ENCODE measurements around the gene TCTN1. TPM values are rescaled to one million over a fixed set of nuclear protein-coding genes. Genes with fewer than 3 reads are reported as not detected.
A peak's percentile ranks its signal among the peaks of the same experiment; 100 is the strongest.

The TCTN1 gene
- total RNA-seq, 6 experiments from 2014 or later, result 9.6 to 17.0 (median 10.8) TPM

GRCh38 chr12:110690127-110690430 lies 76.2 kb downstream of the TCTN1 start:
- H3K27ac ChIP-seq, result no peak overlapping the region
- no peaks in the 10 kb centered on the region for H3K27me3 ChIP-seq
- DNase-seq (no peak), ATAC-seq (no peak)
- H3K4me1 ChIP-seq, result peaks cover 0 to 8% (median 0%) of the 10 kb centered on the region in 4 donors
- TF ChIP-seq POLR2A (IDR thresholded peaks at IDR 0.05), result no peak
- H3K4me3 ChIP-seq, result no peak overlapping the region
- intact Hi-C loops (cut with DNase I), result no loop called here
- no peaks in the 10 kb centered on the region for H3K36me3 ChIP-seq
- 70% methylated on average over 2 of the region's 4 CpGs for WGBS (ENCODE audit: insufficient coverage, low coverage, low lambda C conversion rate, missing lambda C conversion rate)
- H3K9me3 ChIP-seq, result no peaks in the 10 kb centered on the region

DNA sequence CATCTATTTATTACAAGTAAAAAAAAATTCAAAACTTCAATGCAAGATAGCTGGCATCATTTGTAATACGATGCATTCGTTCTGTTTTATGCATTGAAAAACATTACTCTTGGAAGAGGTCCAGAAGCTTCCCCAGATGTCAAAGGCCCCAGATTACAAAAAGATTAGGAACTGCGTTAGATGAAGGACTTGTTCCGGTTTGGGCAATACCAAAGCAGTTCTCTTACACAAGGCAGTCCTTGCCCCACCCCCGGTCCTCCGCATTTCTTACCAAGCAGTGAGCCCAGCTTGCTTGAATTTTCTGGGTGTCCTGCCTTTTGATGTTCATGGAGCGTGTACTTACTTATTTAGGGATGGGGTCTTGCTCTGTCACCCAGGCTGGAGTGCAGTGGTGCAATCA lies 79.8 kb downstream of the TCTN1 start:
- Histone ChIP-seq H3K36me3 (no peaks in the 10 kb centered on the region), H3K4me1 (peaks cover 0 to 8% (median 0%) of the 10 kb centered on the region in 4 donors), H3K27ac (peak overlapping the region in 1 of 3 donors; percentile 2), H3K9me3 (no peaks in the 10 kb centered on the region), H3K27me3 (no peaks in the 10 kb centered on the region), H3K4me3 (no peak overlapping the region)
- ATAC-seq, result no peak
- WGBS (ENCODE audit: insufficient coverage, low coverage, low lambda C conversion rate, missing lambda C conversion rate), result 68% methylated on average over 7 of the region's 7 CpGs
- no peak for DNase-seq
- TF ChIP-seq, protein P1, sequence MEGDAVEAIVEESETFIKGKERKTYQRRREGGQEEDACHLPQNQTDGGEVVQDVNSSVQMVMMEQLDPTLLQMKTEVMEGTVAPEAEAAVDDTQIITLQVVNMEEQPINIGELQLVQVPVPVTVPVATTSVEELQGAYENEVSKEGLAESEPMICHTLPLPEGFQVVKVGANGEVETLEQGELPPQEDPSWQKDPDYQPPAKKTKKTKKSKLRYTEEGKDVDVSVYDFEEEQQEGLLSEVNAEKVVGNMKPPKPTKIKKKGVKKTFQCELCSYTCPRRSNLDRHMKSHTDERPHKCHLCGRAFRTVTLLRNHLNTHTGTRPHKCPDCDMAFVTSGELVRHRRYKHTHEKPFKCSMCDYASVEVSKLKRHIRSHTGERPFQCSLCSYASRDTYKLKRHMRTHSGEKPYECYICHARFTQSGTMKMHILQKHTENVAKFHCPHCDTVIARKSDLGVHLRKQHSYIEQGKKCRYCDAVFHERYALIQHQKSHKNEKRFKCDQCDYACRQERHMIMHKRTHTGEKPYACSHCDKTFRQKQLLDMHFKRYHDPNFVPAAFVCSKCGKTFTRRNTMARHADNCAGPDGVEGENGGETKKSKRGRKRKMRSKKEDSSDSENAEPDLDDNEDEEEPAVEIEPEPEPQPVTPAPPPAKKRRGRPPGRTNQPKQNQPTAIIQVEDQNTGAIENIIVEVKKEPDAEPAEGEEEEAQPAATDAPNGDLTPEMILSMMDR (IDR thresholded peaks at IDR 0.05), result no peak
- no peak for TF ChIP-seq POLR2A (IDR thresholded peaks at IDR 0.05)
- intact Hi-C loops (cut with DNase I), result no loop called here

GRCh38 chr12:110694330-110694901 lies 80.5 kb downstream of the TCTN1 start:
- intact Hi-C loops (cut with DNase I), result no loop called here
- 57% methylated on average over 8 of the region's 12 CpGs for WGBS (ENCODE audit: insufficient coverage, low coverage, low lambda C conversion rate, missing lambda C conversion rate)
- Histone ChIP-seq H3K4me3 (no peak overlapping the region), H3K27ac (peak overlapping the region in 1 of 3 donors; percentile 2), H3K4me1 (peaks cover 0 to 8% (median 0%) of the 10 kb centered on the region in 4 donors), H3K9me3 (no peaks in the 10 kb centered on the region), H3K36me3 (no peaks in the 10 kb centered on the region), H3K27me3 (no peaks in the 10 kb centered on the region)
- ATAC-seq, result peak; percentile 37 to 54 (median 45)
- TF ChIP-seq, protein P1 (IDR thresholded peaks at IDR 0.05), result no peak
- no peak for TF ChIP-seq POLR2A (IDR thresholded peaks at IDR 0.05)
- DNase-seq, result peak in 2 of 3 donors; percentile 53 to 68

GRCh38 chr12:110696283-110696682 lies 82.4 kb downstream of the TCTN1 start:
- 73% methylated on average over 3 of the region's 3 CpGs for WGBS (ENCODE audit: insufficient coverage, low coverage, low lambda C conversion rate, missing lambda C conversion rate)
- Histone ChIP-seq H3K4me3 (no peak overlapping the region), H3K9me3 (no peaks in the 10 kb centered on the region), H3K27me3 (no peaks in the 10 kb centered on the region), H3K4me1 (peaks cover 0 to 8% (median 0%) of the 10 kb centered on the region in 4 donors), H3K27ac (no peak overlapping the region), H3K36me3 (no peaks in the 10 kb centered on the region)
- intact Hi-C loops (cut with DNase I), result no loop called here
- TF ChIP-seq, protein P1 (IDR thresholded peaks at IDR 0.05), result no peak
- TF ChIP-seq POLR2A (IDR thresholded peaks at IDR 0.05), result no peak
- ATAC-seq (no peak), DNase-seq (no peak)

GRCh38 chr12:110697236-110697635 lies 83.3 kb downstream of the TCTN1 start:
- intact Hi-C loops (cut with DNase I), result no loop called here
- no peak overlapping the region for H3K4me3 ChIP-seq
- H3K9me3 ChIP-seq, result no peaks in the 10 kb centered on the region
- no peak for TF ChIP-seq POLR2A (IDR thresholded peaks at IDR 0.05)
- TF ChIP-seq, protein P1 (IDR thresholded peaks at IDR 0.05), result no peak
- DNase-seq, result no peak
- no peak overlapping the region for H3K27ac ChIP-seq
- no peaks in the 10 kb centered on the region for H3K27me3 ChIP-seq
- ATAC-seq, result no peak
- peaks cover 0 to 8% (median 0%) of the 10 kb centered on the region in 4 donors for H3K4me1 ChIP-seq
- H3K36me3 ChIP-seq, result no peaks in the 10 kb centered on the region
- 70% methylated on average over 2 of the region's 2 CpGs for WGBS (ENCODE audit: insufficient coverage, low coverage, low lambda C conversion rate, missing lambda C conversion rate)

Data from right lobe of liver (tissue), 6 donors.